Left ventricle myocardium inferior (tissue), 1 donor: ENCODE measurements around the gene INTU. TPM values are rescaled to one million over a fixed set of nuclear protein-coding genes. Genes with fewer than 3 reads are reported as not detected.
A peak's percentile ranks its signal among the peaks of the same experiment; 100 is the strongest.
"Not testable (repeated sequence)": the region's sequence is repeated elsewhere in the genome, so short reads cannot be mapped to it uniquely, and the experiment has no call there.

Experiments used
- DNase-seq: peaks from one replicate; pipeline ENCODE4 v3.0.0-alpha.2; 2020
- H3K27ac ChIP-seq: fragments of 200-600 bp; replicated peaks from 2 replicates; pipeline ENCODE4 v1.8.0; 2021
- H3K27me3 ChIP-seq: fragments of 200-600 bp; 2 replicates; pipeline ENCODE4 v1.8.0; 2021; ENCODE audit warnings: low read depth
- H3K36me3 ChIP-seq: fragments of 200-600 bp; 2 replicates; pipeline ENCODE4 v1.8.0; 2021
- H3K4me1 ChIP-seq: fragments of 200-600 bp; 2 replicates; pipeline ENCODE4 v1.8.0; 2021
- H3K4me3 ChIP-seq: fragments of 200-600 bp; 2 replicates; pipeline ENCODE4 v1.8.0; 2021; ENCODE audit warnings: mild to moderate bottlenecking, moderate library complexity
- H3K9me3 ChIP-seq: fragments of 200-600 bp; replicated peaks from 2 replicates; pipeline ENCODE4 v1.8.0; 2021
- CTCF ChIP-seq: fragments of 200-600 bp; IDR thresholded peaks from 2 replicates; pipeline ENCODE4 v1.8.0; 2021; ENCODE audit warnings: antibody characterized with exemption, mild to moderate bottlenecking, borderline replicate concordance
- intact Hi-C: fragments of 100-400 bp; cut with micrococcal nuclease; formaldehyde crosslinking; loops from one replicate; pipeline ENCODE4 v1.11.0; 2022
- long read RNA-seq: library from polyadenylated mRNA; unstranded; transcript quantifications from one replicate; pipeline ENCODE4 v2.0.0, GENCODE V29; 2021
- total RNA-seq: library from RNA; stranded (reverse); fragmentation: NEBNext Ultra II Directional; extraction: Animal tissue kit (Norgen Biotek cat#: 25700); gene quantifications from one replicate; pipeline ENCODE4 v1.2.1, GENCODE V29; 2021
- donor health status: DM: no; HTN: yes; CAD: no; lungs with severe emphysema.

Gene INTU
- total RNA-seq = 5.2 TPM
- long read RNA-seq, partial matches to known transcripts = 1 of 3 reads
- long read RNA-seq, other reads (novel, unspliced or antisense) = 2 of 3 reads

DNA sequence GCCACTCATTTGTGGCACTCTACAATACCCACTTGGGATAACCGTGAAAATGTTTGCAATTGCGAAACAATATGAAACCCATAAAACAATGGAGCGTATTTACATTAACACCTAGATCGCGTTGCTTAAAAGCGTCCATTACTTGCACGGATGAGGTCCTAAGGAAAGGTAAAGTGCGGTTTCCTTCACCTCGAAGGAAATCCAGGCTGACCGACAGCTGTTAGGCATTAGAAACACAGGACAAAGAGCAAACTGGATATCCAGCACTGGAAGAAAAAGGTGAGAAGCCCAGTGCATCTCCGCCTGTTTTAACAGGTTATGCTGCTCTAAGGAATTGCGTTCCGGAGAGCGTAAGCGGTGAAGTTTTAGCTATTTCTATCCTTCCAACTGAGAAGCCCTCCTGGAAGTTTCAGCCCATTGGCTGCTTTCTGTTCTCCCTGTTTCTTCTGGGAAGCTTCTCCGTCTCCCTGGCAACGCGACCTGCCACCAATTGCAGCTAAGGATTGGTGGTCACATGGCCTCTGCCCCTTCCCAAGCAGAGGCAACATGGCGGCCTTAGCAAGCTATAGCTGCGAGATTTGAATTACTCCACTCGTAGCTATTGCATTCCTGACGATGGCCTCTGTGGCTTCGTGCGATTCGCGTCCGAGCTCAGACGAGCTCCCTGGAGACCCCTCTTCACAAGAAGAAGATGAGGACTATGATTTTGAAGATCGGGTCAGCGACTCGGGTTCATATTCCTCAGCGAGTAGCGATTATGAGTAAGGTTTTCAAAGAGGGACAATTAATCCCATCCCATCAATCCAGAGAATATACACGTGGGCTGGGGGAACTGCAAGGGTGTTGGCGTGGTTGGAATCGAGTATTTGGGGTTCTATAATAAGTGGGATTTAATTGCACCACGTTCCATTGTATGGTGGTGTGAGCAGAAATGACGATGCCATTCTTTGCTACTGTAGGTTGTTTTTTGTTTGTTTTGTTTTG lies at the start of gene INTU:
Gene INTU (plus strand): TSS at position 538 of the 984 bp plus-strand sequence. CDS start 78 bp downstream, at position 616.
- Histone ChIP-seq H3K27ac (peak within 1 kb of the TSS; percentile 60), H3K4me1 (peaks cover 23% of the 10 kb centered on the region), H3K4me3 (peak within 1 kb of the TSS; percentile 76), H3K27me3 (peaks cover 7% of the 10 kb centered on the region), H3K9me3 (no peaks in the 10 kb centered on the region), H3K36me3 (no peaks in the 10 kb centered on the region)
- intact Hi-C loops = no loop called here
- TF ChIP-seq CTCF = no peak
- DNase-seq = peak; percentile 92

GRCh38 chr4:127586496-127586895 lies 46.3 kb upstream of the INTU start:
- H3K4me1 ChIP-seq, H3K9me3 ChIP-seq, intact Hi-C loops, H3K4me3 ChIP-seq, H3K27ac ChIP-seq, H3K27me3 ChIP-seq, H3K36me3 ChIP-seq, DNase-seq: not testable (repeated sequence)

DNA sequence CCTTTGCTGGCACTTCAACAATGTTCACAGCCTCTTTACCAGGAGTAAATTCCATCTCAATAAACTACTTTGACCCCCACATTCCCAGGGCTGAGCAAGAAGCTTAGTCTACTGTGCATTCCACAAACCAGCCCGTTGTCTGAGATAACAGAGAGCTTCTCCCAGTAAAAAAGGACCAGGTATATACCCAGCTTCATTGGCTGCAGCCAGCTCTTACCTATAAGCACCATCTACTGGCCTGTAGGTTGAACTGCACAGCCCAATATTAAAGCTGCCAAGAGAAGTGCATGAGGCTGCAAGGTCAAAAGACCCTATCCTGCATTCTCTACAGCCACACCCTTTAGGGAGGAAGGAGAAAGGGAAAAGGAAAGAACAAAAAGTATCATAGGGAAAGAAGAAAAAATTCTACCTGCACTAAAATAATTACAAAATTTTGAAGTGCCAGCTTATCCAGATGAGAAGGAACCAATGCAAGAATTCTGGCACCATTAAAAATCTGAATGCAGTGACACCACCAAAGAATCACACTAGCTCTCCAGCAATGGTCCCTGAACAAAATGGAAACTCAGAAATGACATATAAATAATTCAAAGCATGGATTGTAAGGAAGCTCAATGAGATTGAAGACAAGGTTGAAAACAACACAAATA lies 45.7 kb upstream of the INTU start:
- intact Hi-C loops = no loop called here
- no peak for DNase-seq
- Histone ChIP-seq H3K27me3 (peaks cover 3% of the 10 kb centered on the region), H3K36me3 (no peaks in the 10 kb centered on the region), H3K4me3 (no peak overlapping the region), H3K9me3 (no peaks in the 10 kb centered on the region), H3K27ac (no peak overlapping the region), H3K4me1 (no peaks in the 10 kb centered on the region)
- TF ChIP-seq CTCF = peak; percentile 79

DNA sequence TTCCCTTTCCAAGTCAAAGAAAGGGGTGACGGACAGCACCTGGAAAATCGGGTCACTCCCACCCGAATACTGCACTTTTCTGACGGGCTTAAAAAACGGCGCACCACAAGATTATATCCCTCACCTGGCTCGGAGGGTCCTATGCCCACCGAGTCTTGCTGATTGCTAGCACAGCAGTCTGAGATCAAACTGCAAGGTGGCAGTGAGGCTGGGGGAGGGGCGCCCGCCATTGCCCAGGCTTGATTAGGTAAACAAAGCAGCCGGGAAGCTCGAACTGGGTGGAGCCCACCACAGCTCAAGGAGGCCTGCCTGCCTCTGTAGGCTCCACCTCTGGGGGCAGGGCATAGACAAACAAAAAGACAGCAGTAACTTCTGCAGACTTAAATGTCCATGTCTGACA lies 43.6 kb upstream of the INTU start:
- H3K27me3 ChIP-seq, H3K27ac ChIP-seq, H3K36me3 ChIP-seq, intact Hi-C loops, H3K4me1 ChIP-seq, DNase-seq, H3K9me3 ChIP-seq, H3K4me3 ChIP-seq: not testable (repeated sequence)

GRCh38 chr4:127598656-127599055 lies 34.1 kb upstream of the INTU start:
- TF ChIP-seq CTCF = no peak
- Histone ChIP-seq H3K4me3 (no peak overlapping the region), H3K36me3 (no peaks in the 10 kb centered on the region), H3K9me3 (peaks cover 6% of the 10 kb centered on the region), H3K27me3 (no peaks in the 10 kb centered on the region), H3K27ac (no peak overlapping the region), H3K4me1 (no peaks in the 10 kb centered on the region)
- DNase-seq = no peak
- intact Hi-C loops = no loop called here

DNA sequence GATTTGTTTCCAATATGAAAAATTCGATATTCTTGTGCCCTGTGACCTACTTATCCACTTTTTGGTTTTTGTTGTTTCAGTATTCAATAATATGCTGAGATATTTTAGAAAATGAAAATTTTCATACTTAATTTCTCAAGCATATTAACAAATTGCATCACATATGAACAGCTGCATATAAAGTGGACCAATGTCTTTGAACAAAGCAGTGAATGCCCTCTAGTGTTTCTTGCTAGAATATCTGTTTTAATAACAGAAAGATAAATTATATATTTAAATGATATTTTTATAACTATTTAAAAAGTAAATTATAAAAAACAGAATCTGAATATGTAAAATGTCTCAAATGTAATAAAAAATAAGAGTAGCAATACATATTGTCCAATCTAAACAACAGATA lies 31.7 kb upstream of the INTU start:
- Histone ChIP-seq H3K4me3 (no peak overlapping the region), H3K27ac (no peak overlapping the region), H3K36me3 (no peaks in the 10 kb centered on the region), H3K9me3 (no peaks in the 10 kb centered on the region), H3K27me3 (peaks cover 13% of the 10 kb centered on the region), H3K4me1 (no peaks in the 10 kb centered on the region)
- TF ChIP-seq CTCF = peak; percentile 14
- no peak for DNase-seq
- intact Hi-C loops = no loop called here
